ENCODE measurements around the gene TENM4.
A peak's percentile ranks its signal among the peaks of the same experiment; 100 is the strongest.

DNA sequence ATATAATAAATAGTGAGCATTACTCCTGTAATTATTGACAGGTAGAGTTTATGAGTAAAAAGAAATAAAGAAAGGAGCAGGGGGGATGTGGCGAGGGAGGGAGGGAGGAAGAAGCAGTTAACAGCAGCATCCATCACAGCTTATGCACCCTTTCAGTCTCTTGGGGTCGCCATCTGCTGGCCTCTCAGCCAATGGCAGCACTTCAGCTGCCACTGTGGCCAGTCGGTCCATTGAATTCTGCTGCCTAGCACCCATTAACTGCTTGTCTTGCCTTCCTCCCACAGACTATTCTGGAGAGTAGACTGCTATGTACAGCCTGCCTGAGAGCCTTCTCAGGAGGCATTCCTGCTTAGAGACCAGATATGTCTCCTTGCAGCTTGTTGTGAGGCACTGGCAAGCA lies 388.3 kb downstream of the TENM4 start:
- no peak for TF ChIP-seq POLR2A (IDR thresholded peaks at IDR 0.05)
- TF ChIP-seq, protein P1, sequence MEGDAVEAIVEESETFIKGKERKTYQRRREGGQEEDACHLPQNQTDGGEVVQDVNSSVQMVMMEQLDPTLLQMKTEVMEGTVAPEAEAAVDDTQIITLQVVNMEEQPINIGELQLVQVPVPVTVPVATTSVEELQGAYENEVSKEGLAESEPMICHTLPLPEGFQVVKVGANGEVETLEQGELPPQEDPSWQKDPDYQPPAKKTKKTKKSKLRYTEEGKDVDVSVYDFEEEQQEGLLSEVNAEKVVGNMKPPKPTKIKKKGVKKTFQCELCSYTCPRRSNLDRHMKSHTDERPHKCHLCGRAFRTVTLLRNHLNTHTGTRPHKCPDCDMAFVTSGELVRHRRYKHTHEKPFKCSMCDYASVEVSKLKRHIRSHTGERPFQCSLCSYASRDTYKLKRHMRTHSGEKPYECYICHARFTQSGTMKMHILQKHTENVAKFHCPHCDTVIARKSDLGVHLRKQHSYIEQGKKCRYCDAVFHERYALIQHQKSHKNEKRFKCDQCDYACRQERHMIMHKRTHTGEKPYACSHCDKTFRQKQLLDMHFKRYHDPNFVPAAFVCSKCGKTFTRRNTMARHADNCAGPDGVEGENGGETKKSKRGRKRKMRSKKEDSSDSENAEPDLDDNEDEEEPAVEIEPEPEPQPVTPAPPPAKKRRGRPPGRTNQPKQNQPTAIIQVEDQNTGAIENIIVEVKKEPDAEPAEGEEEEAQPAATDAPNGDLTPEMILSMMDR (IDR thresholded peaks at IDR 0.05): peak in 1 of 4 experiments; percentile 25
